ENCODE measurements around the gene SMG6.

SMG6 gene

GRCh38 chr17:2047590-2047989 lies 256.0 kb downstream of the SMG6 start:
- DNase-seq (ENCODE audit: low spot score) = no peak

- DNase-seq (ENCODE audit: low spot score) = no peak
Observed at GRCh38 chr17:2044263-2044894, 259.2 kb downstream of the SMG6 start.

GRCh38 chr17:2043785-2044184 lies 259.8 kb downstream of the SMG6 start:
- peak; percentile 80 for DNase-seq (ENCODE audit: low spot score)

GRCh38 chr17:2042933-2043332 lies 260.7 kb downstream of the SMG6 start:
- DNase-seq (ENCODE audit: low spot score) = no peak

- DNase-seq (ENCODE audit: low spot score) = peak; percentile 34
Observed at GRCh38 chr17:2042390-2042847, 261.2 kb downstream of the SMG6 start.

GRCh38 chr17:2041561-2042389 lies 261.8 kb downstream of the SMG6 start, which contains the start of gene OVCA2:
Gene OVCA2 (plus strand): TSS chr17:2042022. CDS start chr17:2042048, 26 bp downstream.
- peak; percentile 95 for DNase-seq (ENCODE audit: low spot score)

- no peak for DNase-seq (ENCODE audit: low spot score)
Observed at GRCh38 chr17:2040942-2041560, 262.5 kb downstream of the SMG6 start.

GRCh38 chr17:2040219-2040827 lies 263.3 kb downstream of the SMG6 start:
- DNase-seq (ENCODE audit: low spot score) = no peak

- no peak for DNase-seq (ENCODE audit: low spot score)
Observed at GRCh38 chr17:2037155-2037554, 266.4 kb downstream of the SMG6 start.

- DNase-seq (ENCODE audit: low spot score) = no peak
Observed at GRCh38 chr17:2035541-2036488, 267.8 kb downstream of the SMG6 start.

GRCh38 chr17:2034806-2035540 lies 268.6 kb downstream of the SMG6 start:
- DNase-seq (ENCODE audit: low spot score) = peak; percentile 83

- DNase-seq (ENCODE audit: low spot score) = peak; percentile 87
Observed at GRCh38 chr17:2034157-2034556, 269.4 kb downstream of the SMG6 start.

- no peak for DNase-seq (ENCODE audit: low spot score)
Observed at GRCh38 chr17:2033153-2033552, 270.4 kb downstream of the SMG6 start.

GRCh38 chr17:2030779-2031163 lies 272.8 kb downstream of the SMG6 start:
- DNase-seq (ENCODE audit: low spot score) = no peak

GRCh38 chr17:2029911-2030778 lies 273.4 kb downstream of the SMG6 start, which contains the start of gene DPH1:
Gene DPH1 (plus strand): TSS chr17:2030153. CDS start chr17:2030170, 17 bp downstream.
- DNase-seq (ENCODE audit: low spot score) = peak; percentile 89

- DNase-seq (ENCODE audit: low spot score) = no peak
Observed at GRCh38 chr17:2028737-2029136, 274.8 kb downstream of the SMG6 start.

GRCh38 chr17:2028234-2028614 lies 275.4 kb downstream of the SMG6 start:
- DNase-seq (ENCODE audit: low spot score) = no peak

GRCh38 chr17:2027528-2028233 lies 275.9 kb downstream of the SMG6 start:
- no peak for DNase-seq (ENCODE audit: low spot score)

Measured in kidney tubule cell (primary cell).